GM19240 (cell line): Measurements from ENCODE around the gene FAM174C.
"Not testable (repeated sequence)": the region's sequence is repeated elsewhere in the genome, so short reads cannot be mapped to it uniquely, and the experiment has no call there.

Experiments
- DNase-seq: peaks from one replicate; pipeline ENCODE4 v3.0.0; 2011; ENCODE audit warnings: low spot score; ENCODE audit not compliant: insufficient read length

The FAM174C gene

GRCh38 chr19:1296575-1297271, 21.4 kb downstream of the FAM174C start:
- DNase-seq = no peak

- no peak for DNase-seq
Observed at GRCh38 chr19:1298235-1298634, 22.9 kb downstream of the FAM174C start.

DNA sequence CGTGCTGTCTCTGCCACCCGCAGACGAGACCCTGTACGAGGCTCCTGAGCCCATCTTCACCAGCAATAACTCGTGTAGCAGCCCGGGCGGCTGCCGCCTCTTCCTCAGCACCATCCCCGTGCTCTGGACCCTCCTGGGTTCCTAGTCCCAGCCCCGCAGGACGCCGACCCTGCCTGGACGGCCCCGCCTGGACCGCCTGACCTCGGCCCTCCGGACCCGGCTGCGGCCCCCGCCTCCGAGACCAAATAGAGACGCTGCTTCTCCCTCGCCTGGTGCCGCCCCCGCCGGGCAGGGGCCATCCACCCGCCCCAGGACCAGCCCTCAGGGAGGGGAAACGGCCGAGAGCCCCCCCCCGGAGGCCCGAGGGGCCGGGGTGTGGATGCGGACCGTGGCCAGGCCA, 24.5 kb downstream of the FAM174C start:
- DNase-seq = no peak

GRCh38 chr19:1300744-1301490, 25.6 kb downstream of the FAM174C start:
- DNase-seq = no peak

- no peak for DNase-seq
Observed at GRCh38 chr19:1302533-1303239, 27.4 kb downstream of the FAM174C start.

GRCh38 chr19:1304197-1304924, 29.0 kb downstream of the FAM174C start:
- DNase-seq = no peak

DNA sequence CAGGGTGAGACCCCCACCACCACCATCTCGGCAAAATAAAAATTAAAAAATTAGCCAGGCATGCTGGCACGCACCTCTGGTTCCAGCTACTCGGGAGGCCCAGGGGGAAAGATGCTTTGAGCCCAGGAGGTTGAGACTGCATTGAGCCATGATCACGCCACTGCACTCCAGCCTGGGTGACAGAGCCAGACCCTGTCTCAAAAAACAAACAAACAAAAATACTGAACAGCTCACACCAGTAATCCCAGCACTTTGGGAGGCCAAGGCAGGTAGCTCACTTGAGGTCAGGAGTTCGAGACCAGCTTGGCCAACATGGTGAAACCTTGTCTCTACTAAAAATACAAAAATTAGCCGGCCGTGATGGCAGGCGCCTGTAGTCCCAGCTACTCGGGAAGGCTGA, 30.0 kb downstream of the FAM174C start:
- not testable (repeated sequence) for DNase-seq

DNA sequence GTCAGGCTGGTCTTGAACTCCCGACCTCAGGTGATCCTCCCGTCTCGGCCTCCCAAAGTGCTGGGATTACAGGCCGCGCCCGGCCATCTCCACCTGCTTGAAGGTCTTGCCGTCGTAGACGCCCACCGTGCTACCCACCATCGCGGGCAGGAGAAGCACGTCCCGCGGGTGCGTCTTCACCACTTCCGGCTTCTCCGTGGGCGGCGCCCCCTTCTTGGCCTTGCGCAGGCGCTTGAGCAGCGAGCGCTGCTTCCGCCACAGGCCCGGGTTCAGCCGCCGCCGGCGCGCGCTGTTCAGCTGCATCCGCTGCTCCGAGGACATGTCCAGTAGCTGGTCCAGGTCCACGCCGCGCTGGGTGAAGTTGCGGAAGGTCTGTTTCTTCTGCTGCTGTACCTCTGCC, 32.0 kb downstream of the FAM174C start:
- DNase-seq = no peak

- DNase-seq = no peak
Observed at GRCh38 chr19:1307755-1308303, 32.5 kb downstream of the FAM174C start.

DNA sequence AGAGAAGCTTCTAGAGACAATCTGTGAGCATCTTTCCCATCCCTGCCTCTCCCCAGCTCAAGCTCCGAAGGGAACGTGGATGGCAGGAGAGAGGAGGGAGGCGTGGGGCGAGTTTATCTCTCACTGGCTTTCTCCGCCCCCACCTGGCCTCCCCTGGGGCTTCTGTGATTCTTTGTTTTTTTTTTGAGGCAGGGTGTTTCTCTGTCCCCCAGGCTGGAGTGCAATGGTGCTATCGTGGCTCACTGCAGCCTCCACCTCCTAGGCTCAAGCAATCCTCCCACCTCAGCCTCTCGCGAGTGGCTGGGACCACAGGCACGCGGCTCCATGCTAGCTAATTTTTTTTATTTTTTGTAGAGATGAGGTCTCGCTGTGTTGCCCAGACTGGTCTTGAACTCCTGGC, 33.4 kb downstream of the FAM174C start:
- DNase-seq = no peak

DNA sequence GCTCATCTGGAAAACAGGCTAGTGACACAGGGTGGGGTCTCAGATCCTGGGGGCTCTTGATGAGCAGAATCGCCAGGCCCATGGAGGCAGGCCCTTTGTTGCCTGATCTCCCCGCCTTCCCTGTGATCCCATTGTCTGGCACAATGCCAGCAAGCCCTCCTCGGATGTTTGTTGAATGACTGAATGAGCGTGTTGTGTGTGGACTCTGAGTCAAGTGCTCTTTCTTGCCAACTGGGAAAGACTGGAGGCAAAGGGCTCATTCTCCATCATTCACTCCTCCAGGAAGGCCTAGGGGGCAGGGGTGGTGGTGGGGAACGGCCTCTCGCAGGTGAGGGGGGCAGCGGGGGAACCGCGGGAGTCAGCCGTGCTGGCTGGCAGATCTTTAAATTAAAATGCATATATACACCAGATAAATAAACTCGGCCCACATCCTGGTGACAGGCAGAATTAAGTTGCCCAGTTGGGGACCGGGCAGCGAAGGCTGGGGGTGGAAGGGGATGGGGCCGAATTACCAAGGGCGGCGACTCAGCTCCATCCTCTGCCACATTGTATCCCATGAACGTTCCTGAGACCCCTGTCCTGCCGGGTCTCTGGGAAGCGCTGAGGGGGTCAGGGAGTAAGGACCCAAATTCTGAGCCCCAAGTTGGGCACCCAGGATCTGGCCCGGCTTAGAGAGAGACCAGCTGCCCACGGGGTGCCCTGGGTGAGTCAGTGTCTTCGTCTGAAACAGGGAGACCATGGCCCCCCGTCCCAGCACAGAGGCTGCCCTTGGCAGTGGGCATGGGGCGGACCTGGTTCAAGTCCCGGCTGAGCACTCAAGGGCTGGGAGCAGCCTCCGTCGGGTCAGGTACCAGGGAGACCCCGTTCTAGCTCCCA, 34.9 kb downstream of the FAM174C start:
- no peak for DNase-seq

DNA sequence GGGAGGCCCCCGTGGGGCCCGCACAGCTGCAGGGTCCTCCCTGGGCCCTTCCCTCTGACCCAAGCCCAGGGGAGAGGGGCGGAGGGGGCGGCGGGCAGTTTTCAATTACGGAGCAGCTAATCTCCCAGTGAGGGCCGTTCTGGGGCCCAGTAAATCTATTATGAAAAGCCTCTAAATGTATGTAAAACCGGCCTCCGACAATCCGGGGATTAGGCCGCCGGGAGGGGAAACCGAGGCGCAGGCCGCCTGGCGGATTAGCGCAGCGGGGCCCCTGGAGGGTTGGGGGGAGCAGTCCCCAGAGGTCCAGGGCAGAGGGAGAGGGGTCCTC, 35.5 kb downstream of the FAM174C start:
- DNase-seq = no peak

DNA sequence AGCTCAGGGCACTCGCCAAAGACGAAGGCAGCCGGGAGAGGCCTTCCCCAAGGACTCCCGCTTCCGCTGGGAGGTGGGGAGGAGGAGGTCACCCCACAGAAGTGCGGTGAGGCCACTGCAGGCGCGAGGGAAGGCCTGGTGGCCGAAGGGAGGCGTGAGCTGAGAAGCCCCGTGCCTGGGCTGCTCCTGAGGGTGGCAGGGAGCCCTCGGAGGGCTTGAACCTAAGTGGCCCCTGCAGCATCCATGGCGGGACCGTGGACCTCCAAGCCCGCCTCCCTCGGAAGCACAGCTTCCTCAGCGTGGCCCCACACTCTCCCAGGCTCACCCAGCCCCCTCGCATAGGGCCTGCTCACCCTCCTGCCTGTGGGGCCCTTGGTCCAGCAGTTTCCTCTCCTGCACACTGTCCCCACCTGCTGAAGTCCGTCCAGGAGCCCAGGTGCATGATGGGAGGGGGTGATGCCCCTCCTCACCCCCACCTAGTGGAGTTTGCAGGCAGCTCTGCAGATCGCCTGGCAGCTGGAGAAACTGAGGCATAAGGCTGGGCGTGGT, 36.3 kb downstream of the FAM174C start:
- no peak for DNase-seq

DNA sequence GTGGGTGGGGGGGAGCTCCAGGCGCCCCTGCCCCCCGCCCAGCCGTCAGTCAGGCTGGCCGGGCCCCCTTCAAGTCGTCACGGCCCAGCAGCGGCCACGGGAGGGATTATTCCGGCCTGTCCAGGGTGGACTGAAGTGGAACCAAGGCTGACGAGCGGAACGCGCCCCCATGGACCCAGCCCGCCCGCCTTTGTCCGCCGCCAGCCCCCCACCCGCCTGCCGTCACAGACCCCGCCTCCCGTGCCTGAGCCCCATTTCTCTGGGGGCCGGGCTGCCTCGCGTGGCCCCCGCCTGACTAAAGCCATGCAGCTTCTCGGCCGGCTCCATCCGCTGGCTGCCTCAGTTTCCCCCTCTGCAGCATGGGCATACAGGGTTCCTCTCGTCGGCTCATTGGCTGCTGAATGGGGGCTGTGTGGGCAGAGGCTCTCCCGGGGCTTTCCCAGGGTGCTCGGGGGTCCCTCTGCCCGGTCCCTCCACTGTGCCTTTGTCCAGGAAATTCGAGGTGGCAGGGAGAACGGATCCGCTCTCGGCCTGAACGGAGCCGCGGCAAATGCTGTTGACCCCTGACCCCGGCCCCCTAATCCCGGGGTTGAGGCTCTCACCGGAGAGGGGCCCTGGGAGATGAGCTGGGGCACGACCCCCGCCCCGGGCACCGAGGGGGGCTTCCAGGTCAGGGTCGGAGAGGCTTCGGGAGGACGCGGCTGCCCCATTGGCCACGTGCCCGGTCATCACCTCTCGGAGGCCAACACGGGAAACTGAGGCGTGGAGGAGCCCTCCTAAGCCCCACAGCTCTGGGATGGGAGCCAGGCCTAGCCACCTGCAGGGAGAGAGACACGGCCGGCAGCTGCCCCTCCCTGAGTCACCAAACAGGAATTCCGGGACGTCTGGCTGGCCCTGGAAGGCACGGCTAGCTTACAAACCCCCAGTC, 37.7 kb downstream of the FAM174C start:
- DNase-seq = no peak

- no peak for DNase-seq
Observed at GRCh38 chr19:1313695-1314613, 38.6 kb downstream of the FAM174C start.

DNA sequence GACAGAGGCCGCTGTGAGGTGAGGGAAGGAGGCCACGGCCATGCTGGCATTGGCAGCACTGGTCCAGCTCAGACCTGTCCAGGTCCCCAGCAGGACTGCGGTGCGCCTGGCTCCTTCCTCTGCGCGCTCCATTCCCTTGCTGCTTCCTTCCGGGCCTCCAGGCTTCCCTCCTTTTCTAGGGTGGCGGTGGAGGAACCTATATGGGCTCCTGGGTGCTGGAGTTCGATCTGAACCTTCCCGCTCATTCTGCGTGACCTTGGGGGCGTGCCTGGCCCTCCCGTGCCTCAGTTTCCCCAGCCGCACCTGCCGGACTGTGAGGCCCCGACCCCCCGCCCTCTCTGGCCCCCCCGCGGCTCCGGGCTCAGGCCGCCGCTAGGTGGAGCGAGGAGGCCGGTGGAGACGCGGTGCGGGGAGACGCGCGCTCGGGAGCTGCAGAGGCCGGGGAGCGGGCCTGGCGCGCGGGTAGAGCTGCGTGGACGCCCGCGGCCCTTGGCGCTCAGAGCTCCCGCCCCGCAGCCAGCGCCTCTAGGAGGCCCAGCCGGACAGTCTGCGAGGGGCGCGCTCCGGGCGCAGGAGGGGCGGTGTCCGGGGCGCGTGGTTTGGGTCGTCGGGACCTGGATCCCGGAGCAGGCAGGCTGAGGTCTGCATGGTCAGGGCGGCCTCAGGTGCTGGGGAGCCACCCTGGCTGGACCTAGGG, 40.3 kb downstream of the FAM174C start:
- DNase-seq = peak; percentile 82

DNA sequence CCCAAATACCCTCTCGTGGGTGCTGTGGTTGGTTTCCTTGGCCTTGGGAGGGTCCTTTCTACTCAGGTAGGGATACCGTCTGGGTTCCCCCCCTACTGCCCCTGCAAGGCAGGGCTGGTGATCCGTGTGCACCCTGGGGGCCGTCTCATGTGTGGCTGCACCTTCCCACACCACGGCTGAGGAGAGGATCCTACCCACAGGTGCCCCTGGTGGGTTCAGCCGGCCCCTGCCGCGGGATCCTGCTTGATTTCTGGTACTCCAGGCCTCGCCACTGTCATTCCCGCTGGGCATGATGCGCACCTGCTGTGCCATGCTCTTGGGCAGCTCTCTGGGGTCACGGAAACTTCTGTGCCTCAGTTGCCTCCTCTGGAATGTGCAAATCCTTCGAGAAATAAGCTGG, 41.1 kb downstream of the FAM174C start:
- DNase-seq = no peak
